Measurements from ENCODE around the gene DGKB.

Gene DGKB

GRCh38 chr7:14766747-14767146 is 135.8 kb downstream of the DGKB start:
- no peak for TF ChIP-seq CTCF (conservative IDR thresholded peaks at IDR 0.05)

DNA sequence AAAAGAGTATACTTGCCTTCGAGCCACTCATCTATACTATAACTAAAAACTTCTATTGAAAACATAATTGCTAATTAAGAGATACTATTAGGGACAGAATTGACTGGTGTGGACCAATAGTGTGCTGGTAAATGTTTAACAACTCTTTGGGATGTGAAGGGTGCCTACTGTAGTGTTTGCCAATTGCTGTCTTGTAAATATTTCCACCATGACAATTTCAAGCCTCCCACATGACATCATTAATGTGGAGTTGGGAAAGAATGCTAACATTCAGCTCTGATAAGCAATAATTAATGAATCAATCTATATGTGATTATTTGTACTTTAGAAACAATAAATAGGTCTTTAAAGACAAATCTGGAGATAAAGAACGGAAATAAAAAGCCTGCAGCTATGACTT is 136.8 kb downstream of the DGKB start:
- TF ChIP-seq CTCF (conservative IDR thresholded peaks at IDR 0.05): no peak
- no peak overlapping the region for H3K27ac ChIP-seq

More at GRCh38 chr7:14766747-14767146, 135.8 kb downstream of the DGKB start:
- peak overlapping the region; percentile 89; the same call in 1 of the 2 replicates for H3K27ac ChIP-seq

DNA sequence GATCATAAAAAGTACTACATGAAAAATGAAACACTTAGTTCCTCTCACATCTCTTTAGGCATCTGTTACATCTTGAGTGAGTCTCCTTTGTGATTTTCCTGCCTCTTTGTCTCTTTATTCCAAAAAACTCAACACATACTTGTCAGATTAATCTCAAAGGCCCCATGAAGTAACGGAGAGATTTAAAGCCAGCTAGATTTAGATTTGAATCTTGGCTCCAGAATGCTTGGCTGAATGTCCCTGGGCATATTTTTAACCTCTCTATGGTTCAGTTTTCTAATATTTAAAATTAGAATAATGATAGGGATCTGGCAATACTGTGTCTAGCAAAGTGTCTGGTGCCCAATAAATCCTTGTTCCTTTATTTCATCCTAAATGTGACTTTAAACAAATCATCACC is 140.0 kb downstream of the DGKB start:
- no peak for TF ChIP-seq CTCF (conservative IDR thresholded peaks at IDR 0.05)
- H3K27ac ChIP-seq: peak overlapping the region; percentile 85

DNA sequence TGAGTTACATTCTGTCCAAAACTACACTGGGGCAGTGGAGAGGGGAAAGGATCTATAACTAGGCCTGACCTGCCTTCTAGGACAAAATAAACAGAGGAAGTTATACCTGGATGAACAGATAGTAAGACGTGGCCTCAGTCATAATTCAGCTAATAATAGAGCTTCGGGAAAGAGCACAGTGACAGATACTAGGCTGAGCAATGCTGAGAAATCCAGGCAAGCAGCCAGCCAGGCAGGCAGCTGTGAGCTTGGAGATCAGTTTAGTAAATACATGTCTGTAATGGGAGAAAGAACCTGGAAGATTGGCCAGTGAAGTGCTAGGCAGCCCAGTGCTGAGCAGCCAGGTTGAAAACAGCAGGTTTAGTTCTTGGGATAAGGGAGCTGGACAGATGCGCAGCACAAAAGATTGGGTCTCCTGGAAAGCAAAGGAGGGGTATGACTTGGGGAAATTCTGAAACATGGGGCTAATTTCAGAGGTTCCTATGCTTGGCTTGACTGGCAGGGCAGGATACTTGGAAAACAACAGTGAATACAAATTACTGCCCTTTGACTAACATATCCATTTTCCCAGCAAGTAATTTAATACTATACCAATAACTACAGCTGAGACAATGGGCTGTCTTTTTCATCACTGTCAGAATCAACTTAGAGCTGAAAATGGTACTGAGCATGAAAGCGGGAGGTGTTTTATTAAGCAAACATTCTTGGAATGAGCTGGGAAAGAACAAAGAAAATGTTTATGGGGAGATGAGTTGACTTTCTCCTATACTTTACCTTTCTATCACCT is 140.8 kb downstream of the DGKB start:
- no peak for TF ChIP-seq CTCF (conservative IDR thresholded peaks at IDR 0.05)
- peak overlapping the region; percentile 85 for H3K27ac ChIP-seq

DNA sequence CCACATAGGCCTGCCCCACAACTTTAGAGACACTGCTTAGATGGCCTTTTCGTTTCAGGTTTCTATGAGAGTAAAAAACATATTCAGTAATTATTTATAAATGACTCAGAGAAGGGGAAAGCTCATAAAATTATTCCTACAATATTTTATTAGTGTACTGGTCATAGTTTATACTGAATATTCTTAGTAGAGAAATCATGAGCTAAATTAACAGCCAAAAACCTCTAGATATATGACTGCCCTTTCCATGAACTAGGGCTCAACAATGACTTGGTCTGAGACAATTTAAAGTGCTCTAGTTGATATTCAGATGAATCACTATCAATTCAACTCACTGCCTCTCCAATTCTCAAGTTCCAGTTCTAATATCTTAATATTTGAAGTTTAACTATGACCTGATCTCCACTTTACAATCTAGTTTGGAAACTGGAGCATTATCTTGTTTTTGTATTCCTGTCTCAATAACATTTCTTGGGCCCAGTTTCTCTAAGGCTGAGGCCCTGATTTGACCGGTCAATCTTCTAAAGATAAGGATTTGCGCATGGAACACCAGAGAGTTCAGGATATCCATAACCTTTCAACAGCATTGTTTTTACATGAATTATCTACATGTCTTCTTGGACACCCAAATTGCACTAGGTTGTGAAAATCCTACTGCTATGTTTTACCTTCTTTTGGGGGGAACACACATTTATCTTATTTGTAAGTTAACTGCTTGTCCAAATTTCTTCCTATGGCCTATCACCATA is 141.6 kb downstream of the DGKB start:
- peak overlapping the region; percentile 85 for H3K27ac ChIP-seq
- no peak for TF ChIP-seq CTCF (conservative IDR thresholded peaks at IDR 0.05)

DNA sequence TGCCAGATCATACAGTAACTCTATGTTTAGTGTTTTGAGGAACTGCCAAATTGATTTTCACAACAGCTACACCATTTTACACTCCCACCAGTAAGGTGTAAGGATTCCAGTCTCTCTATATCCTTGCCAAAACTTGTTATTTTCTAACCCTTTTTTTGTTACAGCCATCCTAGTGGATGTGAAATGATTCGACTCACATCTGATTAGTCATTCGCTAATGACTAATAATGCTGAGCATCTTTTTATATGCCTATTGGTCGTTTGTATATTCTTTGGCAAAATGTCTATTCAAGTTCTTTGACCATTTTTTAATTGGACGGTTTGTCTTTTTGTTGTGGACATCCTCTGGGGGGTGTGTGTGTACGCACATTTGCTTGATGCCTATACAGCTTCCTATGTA is 142.8 kb downstream of the DGKB start:
- H3K27ac ChIP-seq: peak overlapping the region; percentile 85
- TF ChIP-seq CTCF (conservative IDR thresholded peaks at IDR 0.05): no peak

DNA sequence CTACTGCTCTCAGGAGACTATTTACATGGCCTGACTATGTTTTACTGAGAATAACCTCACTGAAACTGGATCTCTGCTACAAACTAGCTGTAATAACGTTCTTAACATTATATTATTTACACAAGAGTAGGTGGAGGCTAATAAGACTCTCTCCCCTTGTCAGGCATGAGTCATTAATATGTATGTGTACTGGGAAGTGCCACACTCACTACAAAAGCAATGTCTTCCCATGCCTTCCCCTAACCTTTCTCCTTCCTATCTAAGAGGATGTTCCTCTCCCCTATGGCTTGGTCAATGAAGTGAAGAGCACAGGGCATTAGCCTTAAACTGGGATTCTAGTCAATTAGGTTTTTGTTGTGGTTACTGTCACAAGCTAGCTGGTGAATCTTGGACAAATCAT is 147.9 kb downstream of the DGKB start:
- no peak overlapping the region for H3K27ac ChIP-seq
- no peak for TF ChIP-seq CTCF (conservative IDR thresholded peaks at IDR 0.05)

Data from VCaP (cell line).